Panc1 (cell line): ENCODE data around the gene NBEAL2.

ENCODE experiments used
- CTCF ChIP-seq: fragments of 450-650 bp; IDR thresholded peaks from 2 replicates; pipeline ENCODE4 v1.5.1; 2017; ENCODE audit warnings: mild to moderate bottlenecking
- POLR2AphosphoS5 ChIP-seq: IDR thresholded peaks from 2 replicates; pipeline ENCODE4 v1.6.1; 2012; ENCODE audit warnings: mild to moderate bottlenecking, low read depth, low read length, moderate library complexity
- SIN3A ChIP-seq: IDR thresholded peaks from 2 replicates; pipeline ENCODE4 v1.6.1; 2012; ENCODE audit warnings: low read depth, mild to moderate bottlenecking, low read length, moderate library complexity, borderline replicate concordance; ENCODE audit not compliant: insufficient read depth
- TCF7L2 ChIP-seq: IDR thresholded peaks from 2 replicates; pipeline ENCODE4 v1.6.1; 2011; ENCODE audit warnings: mild to moderate bottlenecking, low read depth, low read length, inconsistent platforms
- TF ChIP-seq, protein P1 (sequence below), 2 experiments: IDR thresholded peaks; 2 replicates each; pipeline ENCODE4 v1.6.1; 2011 to 2012; ENCODE audit warnings: low read depth in 2 of 2, control low read depth in 1 of 2, low read length in 1 of 2, mild to moderate bottlenecking in 1 of 2, moderate library complexity in 1 of 2; ENCODE audit not compliant: insufficient read depth in 1 of 2

DNA sequence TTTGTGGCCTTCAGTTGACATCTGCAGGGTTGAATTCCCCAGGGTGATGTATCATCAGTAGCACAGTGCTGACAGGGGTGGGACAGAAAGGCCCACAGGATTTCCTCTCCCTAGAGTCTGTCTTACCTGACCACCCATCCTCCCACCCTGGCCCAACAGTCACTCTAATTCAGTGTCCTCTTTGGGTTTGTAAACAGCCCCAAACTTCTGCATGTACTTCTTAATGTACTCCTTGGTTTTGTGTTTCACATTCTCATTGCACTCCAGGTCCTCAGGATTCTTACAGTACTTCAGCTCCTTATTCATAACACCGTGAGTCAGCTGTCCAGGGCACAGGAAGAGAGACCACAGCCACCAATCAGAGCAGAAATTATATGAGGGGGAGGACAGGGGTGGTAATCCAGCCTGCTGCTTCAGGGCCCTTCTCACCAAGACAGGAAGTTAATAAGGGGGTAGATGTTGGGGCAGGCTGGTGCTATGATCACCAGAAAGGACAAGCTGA, 37.5 kb downstream of the NBEAL2 start:
- TF ChIP-seq CTCF (no peak), POLR2AphosphoS5 (no peak), SIN3A (no peak), TCF7L2 (no peak)
- TF ChIP-seq, protein P1, sequence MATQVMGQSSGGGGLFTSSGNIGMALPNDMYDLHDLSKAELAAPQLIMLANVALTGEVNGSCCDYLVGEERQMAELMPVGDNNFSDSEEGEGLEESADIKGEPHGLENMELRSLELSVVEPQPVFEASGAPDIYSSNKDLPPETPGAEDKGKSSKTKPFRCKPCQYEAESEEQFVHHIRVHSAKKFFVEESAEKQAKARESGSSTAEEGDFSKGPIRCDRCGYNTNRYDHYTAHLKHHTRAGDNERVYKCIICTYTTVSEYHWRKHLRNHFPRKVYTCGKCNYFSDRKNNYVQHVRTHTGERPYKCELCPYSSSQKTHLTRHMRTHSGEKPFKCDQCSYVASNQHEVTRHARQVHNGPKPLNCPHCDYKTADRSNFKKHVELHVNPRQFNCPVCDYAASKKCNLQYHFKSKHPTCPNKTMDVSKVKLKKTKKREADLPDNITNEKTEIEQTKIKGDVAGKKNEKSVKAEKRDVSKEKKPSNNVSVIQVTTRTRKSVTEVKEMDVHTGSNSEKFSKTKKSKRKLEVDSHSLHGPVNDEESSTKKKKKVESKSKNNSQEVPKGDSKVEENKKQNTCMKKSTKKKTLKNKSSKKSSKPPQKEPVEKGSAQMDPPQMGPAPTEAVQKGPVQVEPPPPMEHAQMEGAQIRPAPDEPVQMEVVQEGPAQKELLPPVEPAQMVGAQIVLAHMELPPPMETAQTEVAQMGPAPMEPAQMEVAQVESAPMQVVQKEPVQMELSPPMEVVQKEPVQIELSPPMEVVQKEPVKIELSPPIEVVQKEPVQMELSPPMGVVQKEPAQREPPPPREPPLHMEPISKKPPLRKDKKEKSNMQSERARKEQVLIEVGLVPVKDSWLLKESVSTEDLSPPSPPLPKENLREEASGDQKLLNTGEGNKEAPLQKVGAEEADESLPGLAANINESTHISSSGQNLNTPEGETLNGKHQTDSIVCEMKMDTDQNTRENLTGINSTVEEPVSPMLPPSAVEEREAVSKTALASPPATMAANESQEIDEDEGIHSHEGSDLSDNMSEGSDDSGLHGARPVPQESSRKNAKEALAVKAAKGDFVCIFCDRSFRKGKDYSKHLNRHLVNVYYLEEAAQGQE (IDR thresholded peaks at IDR 0.05; ENCODE audit: insufficient read depth in 1 of 2, low read depth in 2 of 2, low read length in 1 of 2), result no peak
